ENCODE results near the gene DDRGK1.

Gene DDRGK1

DNA sequence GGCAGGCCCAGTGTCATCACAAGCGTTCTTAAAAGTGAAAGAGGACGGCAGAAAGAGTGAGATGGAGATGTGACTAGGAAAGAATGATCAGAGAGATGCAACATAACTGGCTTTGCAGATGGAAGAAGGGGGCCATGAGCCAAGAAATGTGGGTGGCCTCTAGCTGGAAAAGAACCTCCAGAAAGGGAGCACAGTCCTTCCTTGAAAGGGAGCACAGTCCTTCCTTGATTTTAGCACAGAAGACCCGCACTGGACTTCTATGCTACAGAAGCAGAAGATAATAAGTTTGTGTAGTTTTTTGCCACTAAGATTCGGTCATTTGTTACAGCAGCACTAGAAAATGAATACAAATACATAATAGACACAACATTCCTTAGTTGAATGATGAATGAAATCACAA, 24.2 kb downstream of the DDRGK1 start:
- no peak for DNase-seq

DNA sequence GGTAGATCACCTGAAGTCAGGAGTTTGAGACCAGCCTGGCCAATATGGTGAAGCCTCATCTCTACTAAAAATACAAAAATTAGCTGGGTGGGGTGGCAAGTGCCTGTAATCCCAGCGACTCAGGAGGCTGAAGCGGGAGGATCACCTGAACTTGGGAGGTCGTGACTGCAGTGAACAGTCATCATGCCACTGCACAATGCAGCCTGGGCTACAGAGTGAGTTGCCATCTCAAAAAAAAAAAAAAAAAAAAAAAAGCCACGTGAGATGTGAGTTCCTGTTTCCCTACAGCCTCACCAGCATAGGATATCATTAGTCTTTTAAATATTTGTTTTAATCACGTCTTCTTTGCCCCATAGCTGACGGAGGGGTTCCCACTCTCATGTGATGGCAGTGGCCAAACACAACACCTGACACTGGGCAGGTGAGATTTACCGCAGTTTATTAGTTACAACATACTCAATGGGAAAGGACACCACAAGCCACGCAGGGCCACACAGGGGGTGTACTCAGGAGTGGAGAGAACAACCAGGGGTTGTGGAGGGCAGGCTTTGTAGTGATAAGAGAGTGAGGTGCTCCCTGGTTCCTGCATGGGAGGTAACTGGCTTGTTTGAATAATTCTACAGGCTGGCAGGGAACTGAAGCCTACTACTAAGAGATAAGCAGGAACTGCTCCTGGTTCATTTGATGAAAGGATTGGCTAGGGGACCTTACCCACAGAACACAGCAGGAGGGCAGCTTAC, 26.6 kb downstream of the DDRGK1 start:
- no peak for DNase-seq

DNA sequence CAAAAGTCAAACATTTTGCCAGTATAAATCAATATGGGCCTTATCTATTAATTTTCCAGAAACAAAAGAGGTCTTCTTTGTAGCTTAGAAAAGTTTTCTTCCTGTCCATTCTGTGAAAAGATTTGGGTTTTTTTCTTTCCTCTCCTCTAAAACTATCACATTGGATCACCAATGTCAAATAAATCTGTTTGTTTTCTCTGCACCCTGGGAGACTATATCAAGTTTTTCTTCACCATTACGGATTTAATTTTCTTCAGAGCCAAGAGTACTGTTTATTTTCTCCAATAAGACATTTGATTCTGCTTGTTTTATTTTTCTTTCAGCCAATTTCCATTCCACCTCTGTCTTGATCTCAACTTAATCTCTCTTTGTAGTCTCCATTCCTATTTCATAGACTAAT, 29.2 kb downstream of the DDRGK1 start:
- DNase-seq, result no peak

- no peak for DNase-seq
These were observed 29.8 kb downstream of the DDRGK1 start for GRCh38 chr20:3174442-3175261.

GRCh38 chr20:3173610-3174441, 30.7 kb downstream of the DDRGK1 start:
- peak; percentile 87 for DNase-seq

GRCh38 chr20:3172933-3173609, 31.4 kb downstream of the DDRGK1 start, which contains the start of gene LZTS3:
Gene LZTS3 (minus strand): TSS chr20:3173549. CDS start chr20:3167163, 6,386 bp downstream.
- peak; percentile 72 for DNase-seq

DNA sequence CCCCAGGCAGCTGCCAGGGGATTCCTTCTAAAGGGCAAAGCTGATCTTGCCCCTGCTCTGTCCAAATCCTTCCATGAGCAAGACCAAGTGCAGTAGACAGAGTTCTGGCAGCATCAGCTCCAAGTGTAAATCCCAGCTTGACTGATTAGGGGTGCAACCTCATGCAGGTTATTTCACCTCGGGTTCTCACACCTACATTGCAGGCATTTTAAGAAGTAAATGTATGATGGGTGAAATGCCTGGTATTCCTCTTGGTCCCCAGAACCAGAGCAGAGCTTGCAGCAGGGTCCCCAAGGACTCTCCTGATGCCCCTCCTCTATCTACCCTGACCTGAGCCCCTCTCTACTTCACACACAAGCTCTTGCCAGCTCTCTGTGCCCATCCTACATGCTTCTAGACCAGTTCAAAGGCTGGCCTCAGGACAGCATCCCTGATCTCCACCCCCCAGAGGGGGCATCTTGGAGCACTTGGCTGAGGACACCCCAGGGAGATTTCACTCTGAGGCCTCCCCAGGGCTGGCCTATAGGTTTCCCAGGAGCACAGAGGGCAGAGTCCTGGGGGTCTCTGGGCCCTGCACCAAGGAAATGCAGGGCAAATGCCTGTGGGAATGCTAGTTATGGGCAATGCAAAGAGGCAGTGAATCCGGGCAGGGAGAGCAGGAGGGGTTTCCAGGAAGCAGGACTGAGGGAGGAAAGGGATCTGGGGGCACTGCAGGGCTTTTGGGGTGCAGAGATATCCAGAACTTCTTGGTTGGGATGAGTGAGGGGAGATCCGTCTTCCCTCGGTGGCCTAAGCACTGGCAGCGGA, 32.2 kb downstream of the DDRGK1 start:
- DNase-seq, result no peak

DNA sequence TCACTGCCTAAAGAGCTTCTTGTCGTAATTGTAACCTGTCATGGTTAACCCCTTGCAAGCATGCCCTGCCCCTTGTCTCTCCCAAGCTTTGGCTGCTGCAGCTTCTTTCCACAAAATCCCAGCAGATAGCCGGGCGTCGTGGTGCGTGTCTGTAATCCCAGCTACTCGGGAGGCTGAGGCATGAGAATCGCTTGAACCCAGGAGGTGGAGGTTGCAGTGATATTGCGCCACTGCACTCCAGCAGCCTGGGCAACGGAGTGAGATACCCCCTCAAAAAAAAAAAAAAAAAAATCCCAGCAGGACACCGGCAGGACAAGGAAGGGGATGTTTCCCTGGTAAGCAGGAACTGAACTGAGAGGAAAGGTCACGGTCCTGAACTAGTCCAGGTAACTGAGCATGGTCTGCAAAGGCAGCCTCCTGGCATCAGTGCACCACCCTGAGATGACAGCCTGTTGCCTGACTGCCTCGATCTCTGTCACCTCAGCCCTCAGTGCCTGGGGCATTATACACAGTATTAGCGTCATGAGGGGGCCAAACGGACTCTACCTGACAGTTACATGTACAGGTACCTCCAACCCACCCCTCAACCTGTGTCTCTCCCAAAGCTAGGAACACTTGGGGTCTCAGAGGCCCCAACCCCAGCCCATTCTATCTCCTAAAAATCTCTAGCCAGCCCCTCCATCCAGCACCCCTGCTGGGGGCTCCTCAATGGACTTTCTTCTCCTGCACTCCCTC, 32.9 kb downstream of the DDRGK1 start:
- no peak for DNase-seq

- DNase-seq, result no peak
These were observed 35.5 kb downstream of the DDRGK1 start for GRCh38 chr20:3168829-3169590.

- no peak for DNase-seq
These were observed 36.2 kb downstream of the DDRGK1 start for GRCh38 chr20:3168079-3168828.

- DNase-seq, result no peak
These were observed 36.8 kb downstream of the DDRGK1 start for GRCh38 chr20:3167738-3168078.

DNA sequence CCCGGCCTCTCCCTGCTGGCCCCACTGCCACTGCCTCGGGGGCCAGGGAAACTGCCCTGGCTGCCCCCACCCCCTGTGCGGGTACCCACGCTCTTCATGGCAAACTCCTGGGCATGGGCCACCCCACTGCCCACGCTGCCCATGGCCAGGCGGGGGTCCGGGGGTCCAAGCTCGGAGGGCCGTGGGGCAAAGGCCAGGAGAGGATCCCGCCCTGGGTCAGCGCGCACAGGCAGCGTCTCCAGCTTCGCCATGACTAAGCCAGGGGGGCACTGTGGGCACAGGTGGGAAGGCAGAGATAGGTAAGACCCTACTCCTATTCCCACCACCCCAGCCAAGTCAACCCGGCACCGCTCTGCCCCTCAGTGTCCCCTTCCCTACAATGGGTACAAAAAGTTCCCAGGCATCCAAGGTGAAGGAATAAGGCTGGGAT, 37.6 kb downstream of the DDRGK1 start:
- DNase-seq, result no peak

GRCh38 chr20:3166338-3166912, 38.1 kb downstream of the DDRGK1 start:
- no peak for DNase-seq

GRCh38 chr20:3165473-3166337, 38.8 kb downstream of the DDRGK1 start:
- DNase-seq, result no peak

DNA sequence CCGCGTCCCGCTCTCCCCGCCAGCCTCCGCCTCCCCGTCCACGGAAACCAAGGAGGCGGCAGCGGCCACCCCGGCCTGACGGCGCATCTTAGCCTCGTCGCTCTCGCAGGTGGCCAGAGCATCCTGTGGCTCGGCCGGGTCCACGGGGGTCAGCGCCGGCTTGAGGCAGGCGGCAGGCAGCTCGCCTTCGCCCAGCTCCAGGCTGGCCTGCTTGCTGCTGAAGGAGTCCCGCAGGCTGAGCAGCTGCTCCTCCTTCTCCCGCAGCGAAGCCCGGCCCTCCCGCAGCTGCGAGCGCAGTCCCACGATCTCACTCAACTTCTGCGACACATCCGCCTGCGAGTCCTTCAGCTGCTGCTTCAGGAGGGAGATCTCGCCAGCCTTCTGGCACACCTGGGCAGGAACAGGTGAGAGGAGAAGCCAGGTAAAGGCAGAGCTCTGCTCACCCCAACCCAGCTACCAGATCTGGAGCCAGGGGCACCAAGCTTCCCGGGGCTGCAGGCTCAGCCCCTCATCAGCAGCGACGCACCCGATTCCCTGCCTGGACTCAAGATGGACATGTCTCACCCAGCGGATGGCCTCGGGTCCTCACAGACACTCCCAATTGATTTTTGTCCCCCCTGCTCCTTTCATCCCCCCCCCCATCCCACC, 39.6 kb downstream of the DDRGK1 start:
- no peak for DNase-seq

GRCh38 chr20:3164043-3164762, 40.3 kb downstream of the DDRGK1 start:
- no peak for DNase-seq

All from NCI-H1105 (cell line).